Measurements from ENCODE around the gene CDK14.
"Not testable (repeated sequence)": the region's sequence is repeated elsewhere in the genome, so short reads cannot be mapped to it uniquely, and the experiment has no call there.

The CDK14 gene

DNA sequence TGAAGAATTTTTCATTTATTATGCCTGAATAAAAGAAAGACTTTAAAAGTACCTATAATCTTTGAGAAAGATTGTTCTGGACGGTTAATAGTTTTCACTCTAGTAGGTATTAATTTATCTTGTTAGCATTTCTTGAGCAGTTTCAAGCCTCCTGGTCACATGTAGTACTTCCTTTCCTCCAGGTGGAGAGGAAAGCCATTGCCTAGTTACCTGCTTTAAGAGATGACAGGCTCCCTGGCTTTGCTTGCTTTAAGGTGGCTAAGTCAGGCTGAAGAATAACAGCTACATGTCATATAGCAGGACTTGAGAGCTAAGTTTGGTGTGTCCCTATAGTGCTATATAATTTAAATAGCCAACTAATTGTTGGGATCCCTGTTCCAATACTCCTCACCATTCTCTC lies 160.2 kb downstream of the CDK14 start:
- no peak for DNase-seq (ENCODE audit: low read depth)

DNA sequence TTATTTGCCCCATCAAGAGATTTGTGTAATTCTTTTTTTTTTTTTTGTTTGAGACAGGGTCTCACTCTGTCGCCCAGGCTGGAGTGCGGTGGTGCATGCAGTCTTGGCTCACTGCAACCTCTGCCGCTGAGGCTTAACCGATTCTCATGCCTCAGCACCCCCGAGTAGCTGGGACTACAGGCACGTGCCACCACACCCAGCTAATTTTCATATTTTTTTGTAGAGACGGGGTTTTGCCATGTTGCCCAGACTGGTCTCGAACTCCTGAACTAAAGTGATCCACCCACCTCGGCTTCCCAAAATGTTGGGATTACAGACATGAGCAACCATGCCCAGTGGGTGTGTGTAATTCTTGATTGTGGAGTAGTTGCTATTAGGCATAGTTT lies 161.4 kb downstream of the CDK14 start:
- not testable (repeated sequence) for DNase-seq (ENCODE audit: low read depth)

DNA sequence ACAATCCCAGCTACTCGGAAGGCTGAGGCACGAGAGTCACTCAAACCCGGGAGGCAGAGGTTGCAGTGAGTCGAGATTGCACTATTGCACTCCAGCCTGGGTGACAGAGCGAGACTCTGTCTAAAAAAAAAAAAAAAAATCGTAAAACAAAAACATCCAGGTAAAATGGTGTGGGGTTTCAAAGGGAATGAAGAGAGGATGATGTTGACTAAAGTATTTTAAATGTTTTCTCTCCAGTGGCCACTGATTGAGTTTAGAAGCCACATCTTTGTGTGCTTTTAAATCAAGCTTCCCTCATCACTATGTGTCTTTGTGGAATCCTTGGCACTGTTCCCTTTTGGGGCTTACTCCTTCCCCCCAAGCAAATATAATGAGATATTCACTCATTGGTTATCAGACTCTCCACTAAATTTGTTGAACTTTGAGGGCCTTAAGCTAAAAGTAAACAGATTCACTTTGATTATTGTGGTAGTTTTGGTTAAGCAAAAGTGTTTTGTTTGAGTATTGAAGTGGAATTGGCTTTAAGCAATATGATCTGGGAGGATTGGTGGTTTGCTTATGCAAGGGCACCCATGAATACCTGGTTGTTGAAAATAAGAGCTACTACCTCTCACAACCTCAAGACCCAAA lies 162.9 kb downstream of the CDK14 start:
- no peak for DNase-seq (ENCODE audit: low read depth)

DNA sequence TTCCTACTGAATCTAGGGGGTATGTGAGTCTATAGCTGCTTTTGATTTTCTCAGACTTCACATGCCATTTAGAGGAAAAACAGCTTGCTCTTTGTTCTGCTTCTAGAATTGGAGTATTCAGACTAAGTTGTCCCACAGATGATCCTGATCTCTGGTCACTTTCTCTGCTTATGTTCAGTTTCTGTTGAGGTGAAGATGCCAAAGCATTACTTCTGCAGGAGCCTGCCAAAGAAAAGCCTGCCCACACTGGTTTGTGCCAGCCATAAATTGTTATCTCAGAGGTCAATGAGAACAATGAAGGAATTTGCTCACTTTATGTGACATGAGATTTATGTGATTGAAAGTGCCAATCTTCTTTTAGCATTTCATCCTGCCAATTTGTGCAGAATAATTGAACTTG lies 163.6 kb downstream of the CDK14 start:
- DNase-seq (ENCODE audit: low read depth): no peak

DNA sequence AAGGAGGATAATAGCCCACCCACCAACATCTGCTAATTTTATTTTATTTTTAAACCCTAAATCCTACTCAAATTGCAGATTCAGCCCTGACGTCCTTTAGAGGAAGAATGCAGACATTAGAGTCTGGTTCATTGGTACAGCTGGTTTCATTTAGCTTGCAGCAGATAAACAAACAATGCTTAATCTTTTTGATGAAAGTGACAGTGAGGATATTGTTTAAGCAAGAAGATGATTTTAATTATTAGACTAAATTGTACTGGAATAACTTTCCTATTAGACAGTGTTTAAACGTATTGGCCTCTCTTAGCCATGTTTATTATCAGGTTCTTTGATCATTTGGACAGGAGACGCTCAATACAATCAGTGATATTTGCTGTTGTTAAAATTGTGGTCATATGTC lies 164.8 kb downstream of the CDK14 start:
- peak; percentile 27 for DNase-seq (ENCODE audit: low read depth)

DNA sequence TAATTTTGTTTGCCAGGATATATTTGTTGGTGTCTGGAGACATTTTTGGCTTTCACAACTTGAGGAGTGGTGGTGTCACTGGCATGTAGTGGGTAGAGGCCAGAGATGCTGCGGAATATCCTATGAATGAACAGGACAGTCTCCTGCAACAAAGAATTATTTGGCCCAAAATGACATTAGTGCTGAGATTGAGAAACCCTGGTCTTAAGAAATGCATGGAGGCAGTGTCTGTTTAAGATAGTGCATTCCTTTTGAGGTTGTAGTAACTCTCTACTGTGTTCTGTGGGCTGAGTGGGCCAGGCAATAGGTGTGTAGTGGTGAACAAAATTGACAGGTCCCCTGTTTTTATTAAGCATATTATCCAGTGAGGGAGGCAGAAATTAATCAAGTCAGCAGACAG lies 165.5 kb downstream of the CDK14 start:
- DNase-seq (ENCODE audit: low read depth): peak; percentile 47

DNA sequence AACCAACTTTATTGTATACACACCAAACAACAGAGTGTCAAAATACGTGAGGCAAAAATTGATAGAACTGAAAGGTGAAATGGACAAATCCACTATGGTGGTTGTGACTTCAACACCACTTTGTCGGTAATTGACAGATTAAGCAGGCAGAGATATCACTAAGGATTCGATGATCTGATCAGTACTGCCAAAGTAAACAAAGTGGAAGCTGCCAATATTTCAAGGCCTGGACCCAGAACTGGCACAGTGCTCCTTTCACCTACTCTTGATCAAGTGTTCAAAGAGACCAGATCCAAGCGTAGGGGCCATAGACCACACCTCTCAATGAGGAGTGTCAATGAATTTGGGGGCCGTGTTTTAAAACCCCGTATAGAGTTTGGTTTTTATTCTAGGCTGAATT lies 167.0 kb downstream of the CDK14 start:
- DNase-seq (ENCODE audit: low read depth): no peak

DNA sequence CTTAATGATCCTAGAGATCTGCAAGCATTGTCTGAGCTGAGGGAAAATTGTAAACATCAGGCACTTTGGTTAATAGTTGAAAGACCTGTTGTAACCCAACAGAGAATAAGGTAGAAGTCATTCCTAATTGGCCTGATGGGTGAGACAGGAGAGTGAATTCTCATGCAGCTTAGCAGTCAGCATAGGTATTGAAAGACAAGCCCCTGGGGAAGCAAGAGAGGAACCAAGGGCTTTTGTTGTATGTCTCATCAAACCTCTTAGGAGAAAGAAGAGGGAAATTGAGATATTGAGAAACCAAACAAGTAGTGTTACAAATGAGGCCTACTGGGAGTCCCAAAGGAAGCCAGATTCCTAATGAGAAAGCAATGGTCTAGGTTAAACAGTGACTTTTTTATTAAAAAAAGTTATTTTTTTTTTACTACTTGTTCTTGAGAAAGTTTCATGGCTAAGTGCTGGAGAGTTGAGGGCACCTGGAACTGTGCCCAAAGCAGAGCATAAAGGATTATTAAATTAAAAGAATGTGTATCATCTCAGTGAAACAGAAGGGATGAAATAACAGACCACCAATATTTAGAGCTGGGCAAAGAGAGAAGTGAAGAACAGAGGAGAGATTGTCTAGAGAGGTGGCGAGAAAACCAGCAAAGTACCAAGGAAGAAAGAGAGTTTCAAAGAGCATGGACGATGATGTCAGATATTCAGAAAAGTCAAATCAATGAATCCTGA lies 168.9 kb downstream of the CDK14 start:
- DNase-seq (ENCODE audit: low read depth): no peak

DNA sequence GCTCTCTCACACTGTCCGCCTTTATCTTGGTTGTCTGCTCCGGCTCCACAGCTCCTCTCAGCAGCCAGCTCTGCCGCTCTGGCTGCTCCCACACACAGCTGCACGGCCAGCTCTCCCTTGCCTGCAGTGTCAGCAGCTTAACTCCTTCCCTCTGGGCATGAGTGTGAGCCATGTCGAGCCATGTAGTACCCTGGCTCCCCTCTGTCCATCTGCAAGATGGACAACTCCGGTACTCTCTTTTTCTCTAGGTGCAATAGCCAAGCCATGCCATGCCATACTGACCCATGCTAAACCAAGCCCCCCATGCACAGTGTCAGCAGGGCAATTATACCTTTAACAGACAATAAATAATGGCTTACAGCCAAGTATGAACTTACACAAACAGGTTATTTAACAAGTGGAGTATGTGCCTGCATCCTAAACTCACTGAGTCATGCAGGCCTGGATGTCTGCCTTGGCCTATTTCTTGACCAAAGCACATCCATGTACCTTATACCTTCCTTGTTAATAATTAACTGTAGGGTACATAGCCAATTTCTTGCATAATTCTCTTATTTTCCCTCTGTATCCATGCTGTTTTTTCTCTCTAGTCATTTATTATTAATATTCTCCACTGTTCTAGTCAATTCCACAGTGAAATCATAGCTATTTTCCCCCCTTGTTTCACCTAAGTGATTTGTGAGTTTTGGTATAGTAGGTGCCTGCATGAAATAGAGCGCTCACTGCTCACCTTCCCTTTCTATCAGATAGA lies 170.9 kb downstream of the CDK14 start:
- DNase-seq (ENCODE audit: low read depth): peak; percentile 91

DNA sequence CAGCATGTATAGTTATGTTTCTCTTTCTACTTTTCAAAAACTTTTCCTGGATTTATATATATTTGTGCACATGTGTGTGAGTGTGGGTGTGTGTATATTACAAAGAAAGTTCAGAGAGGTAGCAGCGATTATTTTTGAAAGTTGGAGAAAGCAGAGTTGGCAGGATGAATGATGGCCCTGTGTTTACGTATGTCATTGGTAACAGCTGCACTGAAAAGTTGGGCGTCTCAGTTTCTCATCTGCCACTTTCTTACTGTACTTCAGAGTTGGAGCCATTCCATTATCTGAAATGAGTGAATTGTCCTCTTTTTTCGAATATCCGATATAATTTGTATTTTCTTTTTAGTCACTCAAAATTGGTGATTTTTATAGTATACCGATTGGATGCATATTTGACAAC lies 172.2 kb downstream of the CDK14 start:
- no peak for DNase-seq (ENCODE audit: low read depth)

DNA sequence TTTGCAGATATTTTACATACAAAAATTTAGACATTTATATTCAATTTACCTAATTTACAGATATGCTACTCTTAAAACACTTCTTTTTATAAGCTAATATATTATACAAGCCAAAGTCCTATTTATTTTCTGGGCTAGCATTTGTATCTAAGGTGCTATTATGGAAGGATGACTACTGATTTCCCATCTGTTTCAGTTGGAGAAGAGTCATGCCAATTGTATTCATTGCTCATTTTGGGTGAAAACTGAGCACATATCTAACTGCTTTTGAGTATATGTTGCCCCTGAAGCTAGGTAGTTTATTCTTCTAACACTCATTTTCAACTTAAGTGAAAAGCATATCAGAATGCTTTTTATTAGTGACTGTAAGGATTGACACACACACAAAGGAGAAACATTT lies 172.9 kb downstream of the CDK14 start:
- no peak for DNase-seq (ENCODE audit: low read depth)

DNA sequence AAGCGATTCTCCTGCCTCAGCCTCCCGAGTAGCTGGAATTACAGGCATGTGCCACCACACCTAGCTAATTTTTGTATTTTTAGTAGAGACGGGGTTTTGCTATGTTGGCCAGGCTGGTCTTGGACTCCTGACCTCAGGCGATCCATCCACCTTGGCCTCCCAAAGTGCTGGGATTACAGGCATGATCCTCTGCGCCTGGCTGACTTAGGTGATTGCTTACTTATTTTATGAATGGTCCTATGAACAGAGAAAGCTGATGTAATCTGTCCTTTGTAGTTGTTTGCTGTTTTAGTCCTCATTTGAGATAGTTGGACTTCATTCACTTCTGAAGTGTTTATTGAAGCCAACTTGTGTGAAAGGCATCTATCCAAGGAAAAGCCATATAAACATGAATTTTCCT lies 173.4 kb downstream of the CDK14 start:
- DNase-seq (ENCODE audit: low read depth): not testable (repeated sequence)

DNA sequence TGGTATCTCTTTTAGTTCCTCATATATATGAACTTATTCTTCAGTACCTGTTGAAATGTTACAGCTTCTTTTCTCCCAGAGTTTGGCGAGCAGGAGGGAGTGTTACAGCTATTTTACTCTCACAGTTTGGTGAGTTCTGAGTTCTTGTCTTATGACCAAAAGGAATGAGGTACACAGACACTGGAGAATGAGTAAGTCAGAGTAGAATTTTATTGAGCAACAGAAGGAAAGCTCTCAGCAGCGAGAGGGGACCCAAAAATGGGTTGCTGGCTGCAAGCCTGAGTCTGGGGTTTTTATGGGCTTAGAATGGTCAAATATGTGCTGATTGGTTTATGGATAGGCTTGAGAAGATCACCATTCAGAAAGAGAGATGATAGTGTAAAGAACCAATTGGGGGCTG lies 175.2 kb downstream of the CDK14 start:
- DNase-seq (ENCODE audit: low read depth): peak; percentile 84

DNA sequence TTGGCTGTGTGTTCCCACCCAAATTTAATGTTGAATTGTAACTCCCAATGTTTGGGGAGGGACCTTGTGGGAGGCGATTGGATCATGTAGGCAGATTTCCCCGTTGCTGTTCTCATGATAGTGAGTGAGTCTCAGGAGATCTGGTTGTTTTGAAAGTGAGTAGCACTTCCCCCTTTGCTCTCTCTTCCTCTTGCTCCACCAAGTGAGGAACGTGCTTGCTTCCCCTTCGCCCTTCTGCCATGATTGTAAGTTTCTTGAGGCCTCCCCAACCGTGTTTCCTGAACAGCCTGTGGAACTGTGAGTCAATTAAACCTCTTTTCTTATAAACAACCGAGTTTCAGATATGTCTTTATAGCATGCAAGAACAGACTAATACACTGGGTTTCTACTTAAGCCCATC lies 176.3 kb downstream of the CDK14 start:
- no peak for DNase-seq (ENCODE audit: low read depth)

DNA sequence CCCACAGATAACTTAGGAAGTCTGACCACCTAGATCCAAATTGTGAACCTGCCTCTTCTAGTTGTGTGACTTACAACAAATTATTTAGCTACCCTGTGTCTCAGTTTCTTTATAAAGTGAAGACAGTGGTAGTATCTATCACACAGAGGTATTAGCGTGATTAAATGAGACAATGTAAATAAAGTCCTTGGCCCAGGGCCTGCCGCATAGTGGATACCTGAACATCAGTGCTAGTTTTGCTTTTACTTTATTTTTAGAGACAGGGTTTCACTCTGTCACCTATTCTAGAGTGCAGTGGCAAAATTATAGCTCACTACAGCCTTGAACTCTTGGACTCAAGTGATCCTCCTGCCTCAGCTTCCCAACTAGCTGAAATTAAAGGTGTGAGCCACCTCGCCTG lies 177.1 kb downstream of the CDK14 start:
- DNase-seq (ENCODE audit: low read depth): no peak

DNA sequence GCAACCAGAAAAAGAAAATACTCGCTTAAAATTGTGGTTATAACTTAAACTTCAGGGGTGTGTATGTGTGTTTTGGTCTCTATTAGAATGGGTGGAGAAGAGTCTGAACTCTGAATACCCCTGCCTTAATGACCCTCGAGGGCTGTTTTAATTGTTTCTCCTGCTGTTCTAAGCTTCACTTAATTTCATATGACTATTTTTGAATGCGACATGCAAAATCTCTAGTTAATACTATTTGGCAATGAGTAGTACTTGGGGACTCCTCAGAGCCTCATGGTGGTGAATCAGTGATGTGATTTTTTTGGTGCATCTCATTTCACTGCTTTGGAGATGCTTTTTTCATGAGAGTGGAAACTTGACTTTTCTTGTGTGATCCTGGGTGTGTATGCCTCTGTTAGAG lies 178.6 kb downstream of the CDK14 start:
- DNase-seq (ENCODE audit: low read depth): no peak

DNA sequence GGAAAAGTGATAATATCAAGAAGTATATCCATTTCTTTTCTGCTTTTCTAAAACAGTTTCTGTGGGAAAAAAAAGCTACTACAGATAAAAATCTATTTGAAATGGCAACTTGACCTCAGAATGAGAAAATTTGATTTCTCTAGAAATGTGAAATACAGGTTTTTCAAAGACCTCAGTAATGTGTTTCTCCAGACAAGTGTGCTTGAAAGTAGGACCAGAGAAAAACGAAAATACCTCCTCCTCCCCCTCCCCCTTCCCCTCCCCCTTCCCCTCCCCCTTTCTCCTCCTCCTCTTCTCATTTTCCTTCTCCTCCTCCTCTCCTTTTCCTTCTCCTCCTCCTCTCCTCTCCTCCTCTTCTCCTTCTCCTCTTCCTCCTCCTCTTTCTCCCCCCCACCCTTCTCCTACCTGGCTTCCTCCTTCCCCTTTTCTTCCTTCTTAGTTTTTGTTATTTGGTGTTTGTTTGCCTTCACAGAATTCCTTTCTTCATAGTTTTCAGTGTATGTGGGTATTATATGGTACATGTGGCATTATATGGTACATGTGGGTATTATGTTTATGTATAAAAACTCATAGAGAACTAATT lies 179.4 kb downstream of the CDK14 start:
- DNase-seq (ENCODE audit: low read depth): no peak

DNA sequence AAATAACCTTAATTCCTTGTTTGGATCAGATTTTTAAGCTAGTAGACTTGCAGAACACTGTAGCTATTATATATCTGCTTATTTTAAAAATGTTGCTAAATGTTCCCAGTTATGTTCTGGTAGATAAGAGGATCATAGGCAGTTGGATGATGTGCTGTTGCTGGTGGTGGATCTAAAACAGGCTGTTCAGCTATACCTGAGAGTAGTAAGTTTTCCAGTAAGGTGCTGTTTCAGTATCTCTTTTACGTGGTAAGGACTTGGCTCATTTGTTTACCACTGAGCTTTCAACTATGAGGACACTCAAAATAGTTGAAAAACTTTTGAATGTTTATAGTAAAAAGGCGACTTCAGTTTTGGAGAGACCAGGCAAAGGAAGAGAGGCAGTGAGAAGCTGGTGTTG lies 180.9 kb downstream of the CDK14 start:
- DNase-seq (ENCODE audit: low read depth): no peak

DNA sequence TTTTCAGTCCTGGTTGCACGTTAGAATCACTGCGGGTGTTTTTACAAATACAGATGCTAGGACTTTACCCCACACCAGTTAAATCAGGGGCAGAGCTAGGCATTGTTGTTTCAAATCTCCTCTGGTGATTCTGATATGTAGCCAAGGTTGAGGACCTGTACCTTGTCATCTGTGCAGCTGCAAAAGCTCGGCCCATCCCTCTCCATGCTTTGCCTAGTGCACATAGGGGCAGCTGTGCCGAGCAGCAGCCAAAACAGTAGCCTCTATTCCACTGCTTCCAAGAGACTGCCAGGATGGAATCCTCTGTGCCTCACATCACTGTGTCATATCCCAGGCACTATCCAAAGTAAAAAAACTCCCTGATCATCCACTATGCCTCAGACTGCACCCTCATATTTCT lies 181.3 kb downstream of the CDK14 start:
- no peak for DNase-seq (ENCODE audit: low read depth)

DNA sequence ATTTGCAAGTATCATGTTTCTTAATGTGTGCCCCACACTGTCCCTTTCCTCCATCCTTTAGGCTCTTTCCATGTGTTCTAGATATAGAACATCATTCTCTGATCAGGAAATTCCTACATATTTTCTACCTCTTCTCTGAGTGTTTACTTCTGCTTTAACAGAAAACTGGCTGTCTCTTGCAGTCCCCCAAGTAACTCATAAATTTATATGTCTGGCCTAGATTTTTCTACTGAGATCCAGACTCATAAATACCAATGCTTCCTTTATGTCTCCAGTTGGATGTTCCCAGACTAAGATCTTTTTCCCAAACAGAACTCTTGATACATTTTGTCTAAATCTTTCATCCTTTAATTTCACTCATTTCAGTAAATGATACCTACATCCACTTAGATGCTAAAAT lies 181.8 kb downstream of the CDK14 start:
- DNase-seq (ENCODE audit: low read depth): no peak

DNA sequence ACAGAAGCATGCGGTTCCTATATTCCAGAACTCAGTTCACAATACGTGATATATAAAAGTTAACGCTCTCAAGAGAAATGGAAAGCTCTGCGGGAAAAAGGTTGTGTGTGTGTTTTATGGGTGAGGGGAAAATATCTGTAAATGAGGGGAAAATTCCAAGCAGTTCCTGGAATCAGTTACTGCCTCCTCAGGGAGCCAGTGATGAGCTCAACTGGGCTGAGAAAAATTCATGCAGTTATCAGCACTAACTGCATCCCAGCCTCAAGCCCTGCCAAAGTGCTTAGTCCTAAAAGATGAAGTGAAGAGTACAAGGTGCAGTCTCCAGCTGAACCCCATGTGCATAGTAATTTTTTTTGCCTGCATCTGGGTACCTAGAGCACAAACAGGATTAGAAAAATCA lies 191.9 kb downstream of the CDK14 start:
- DNase-seq (ENCODE audit: low read depth): peak; percentile 35

DNA sequence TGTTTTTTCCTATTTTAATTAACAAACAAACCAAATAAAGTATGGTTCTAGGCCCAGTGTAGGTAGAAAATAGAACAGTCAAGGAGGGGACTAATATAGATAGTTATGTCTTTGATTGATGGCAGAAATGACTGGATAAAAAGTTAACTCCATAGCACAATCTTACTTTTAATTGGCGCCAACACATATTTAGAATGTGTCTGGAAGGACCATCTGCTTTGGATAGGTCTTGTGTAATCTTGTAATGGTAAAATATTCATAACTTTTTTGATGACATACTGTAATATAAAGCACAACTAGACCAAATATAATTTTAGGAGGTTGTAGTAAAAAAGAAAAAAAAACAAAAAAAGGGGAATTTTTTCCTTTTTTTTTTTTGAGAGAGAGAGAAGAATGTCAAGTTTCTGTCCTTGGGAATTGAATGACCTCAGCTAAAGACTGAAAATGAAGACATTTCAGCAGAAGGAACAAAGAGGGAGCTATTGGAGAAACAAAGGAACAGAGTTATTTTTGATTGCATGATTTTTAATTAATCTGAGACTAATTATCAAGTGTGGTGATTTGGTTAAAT lies 193.7 kb downstream of the CDK14 start:
- no peak for DNase-seq (ENCODE audit: low read depth)

DNA sequence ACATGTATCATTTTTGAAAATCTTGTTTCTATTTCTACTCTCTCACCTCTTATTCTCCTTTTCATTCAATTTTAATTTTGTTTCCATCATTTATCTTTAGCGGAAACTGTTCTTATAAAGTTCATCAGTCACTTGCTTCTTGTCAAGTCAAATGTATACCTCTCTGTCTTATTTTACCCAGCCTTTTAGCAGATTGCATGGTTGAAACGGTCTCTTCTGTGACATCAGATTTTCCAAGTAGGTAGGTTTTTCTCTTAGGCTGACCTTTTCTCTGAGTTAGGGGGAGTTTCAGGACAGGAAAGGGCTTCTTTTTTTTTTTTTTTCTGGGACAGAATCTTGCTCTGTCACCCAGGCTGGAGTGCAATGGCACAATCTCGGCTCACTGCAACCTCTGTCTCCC lies 195.5 kb downstream of the CDK14 start:
- no peak for DNase-seq (ENCODE audit: low read depth)

All from iris pigment epithelial cell (primary cell).